Cortex of kidney (tissue), 1 donor: Measurements from ENCODE around the gene C3orf20.
"Not testable (repeated sequence)": the region's sequence is repeated elsewhere in the genome, so short reads cannot be mapped to it uniquely, and the experiment has no call there.

ENCODE experiments used
- DNase-seq: peaks from one replicate; lab custom pipeline; 2025; lab: John Stamatoyannopoulos, UW

C3orf20 gene

GRCh38 chr3:14650193-14650592 lies 24.7 kb upstream of the C3orf20 start:
- DNase-seq: no peak

- no peak for DNase-seq
Measured at GRCh38 chr3:14651440-14652251, 23.3 kb upstream of the C3orf20 start, which contains the start of gene CCDC174. TSS of gene CCDC174 (plus strand) at chr3:14651762. CDS start at chr3:14651837, 75 bp downstream.

GRCh38 chr3:14652360-14652907 lies 22.5 kb upstream of the C3orf20 start:
- not testable (repeated sequence) for DNase-seq

GRCh38 chr3:14657579-14657978 lies 17.4 kb upstream of the C3orf20 start:
- DNase-seq: no peak

GRCh38 chr3:14658978-14659377 lies 16.0 kb upstream of the C3orf20 start:
- DNase-seq: no peak

- no peak for DNase-seq
Measured at GRCh38 chr3:14660942-14661341, 14.0 kb upstream of the C3orf20 start.

GRCh38 chr3:14663396-14664135 lies 11.4 kb upstream of the C3orf20 start:
- DNase-seq: no peak

- DNase-seq: no peak
Measured at GRCh38 chr3:14664170-14664569, 10.8 kb upstream of the C3orf20 start.

GRCh38 chr3:14672588-14672987 lies 2.4 kb upstream of the C3orf20 start:
- no peak for DNase-seq

GRCh38 chr3:14676881-14677280 lies 1.9 kb downstream of the C3orf20 start:
- no peak for DNase-seq

GRCh38 chr3:14678015-14678503 lies 3.1 kb downstream of the C3orf20 start:
- DNase-seq: no peak

- DNase-seq: no peak
Measured at GRCh38 chr3:14680115-14680514, 5.2 kb downstream of the C3orf20 start.

GRCh38 chr3:14680716-14681115 lies 5.8 kb downstream of the C3orf20 start:
- no peak for DNase-seq

- DNase-seq: no peak
Measured at GRCh38 chr3:14684447-14684846, 9.5 kb downstream of the C3orf20 start.

GRCh38 chr3:14685179-14685578 lies 10.2 kb downstream of the C3orf20 start:
- no peak for DNase-seq

- DNase-seq: no peak
Measured at GRCh38 chr3:14687360-14687759, 12.4 kb downstream of the C3orf20 start.

GRCh38 chr3:14688525-14688924 lies 13.6 kb downstream of the C3orf20 start:
- DNase-seq: no peak

GRCh38 chr3:14689247-14689980 lies 14.5 kb downstream of the C3orf20 start:
- DNase-seq: no peak

GRCh38 chr3:14691239-14691638 lies 16.3 kb downstream of the C3orf20 start:
- no peak for DNase-seq

- no peak for DNase-seq
Measured at GRCh38 chr3:14691719-14692118, 16.8 kb downstream of the C3orf20 start.

- no peak for DNase-seq
Measured at GRCh38 chr3:14698601-14699244, 23.8 kb downstream of the C3orf20 start.

- DNase-seq: no peak
Measured at GRCh38 chr3:14699643-14700042, 24.7 kb downstream of the C3orf20 start.
